Stimulated activated CD8-positive, alpha-beta memory T cell treated with anti-CD3 and anti-CD28 coated beads, Interleukin-7, amount 100 ng/mL, for 4 hours (primary cell): ENCODE measurements around the gene FYN.

ENCODE experiments used
- DNase-seq, 2 donors: peaks; one replicate each; pipeline ENCODE4 v3.0.0-alpha.2; 2020; ENCODE audit warnings: low read depth in 2 of 2

Gene FYN

GRCh38 chr6:111631903-111632460, 241.3 kb downstream of the FYN start:
- DNase-seq = no peak

- no peak for DNase-seq
Measured at GRCh38 chr6:111631018-111631417, 242.2 kb downstream of the FYN start.

- no peak for DNase-seq
Measured at GRCh38 chr6:111628142-111628850, 245.0 kb downstream of the FYN start.

- no peak for DNase-seq
Measured at GRCh38 chr6:111626441-111626840, 246.8 kb downstream of the FYN start.

- peak in 1 of 2 donors; percentile 12 for DNase-seq
Measured at GRCh38 chr6:111625461-111626391, 247.5 kb downstream of the FYN start.

GRCh38 chr6:111625099-111625416, 248.2 kb downstream of the FYN start:
- no peak for DNase-seq

- DNase-seq = no peak
Measured at GRCh38 chr6:111624401-111625098, 248.7 kb downstream of the FYN start.

- no peak for DNase-seq
Measured at GRCh38 chr6:111623046-111623718, 250.1 kb downstream of the FYN start.

- DNase-seq = no peak
Measured at GRCh38 chr6:111620169-111620568, 253.1 kb downstream of the FYN start.

GRCh38 chr6:111618407-111618806, 254.8 kb downstream of the FYN start:
- DNase-seq = no peak

- DNase-seq = no peak
Measured at GRCh38 chr6:111617149-111617548, 256.1 kb downstream of the FYN start.

GRCh38 chr6:111615916-111616612, 257.2 kb downstream of the FYN start:
- no peak for DNase-seq

- no peak for DNase-seq
Measured at GRCh38 chr6:111614833-111615582, 258.2 kb downstream of the FYN start.

GRCh38 chr6:111612379-111612778, 260.9 kb downstream of the FYN start:
- DNase-seq = no peak

GRCh38 chr6:111610548-111611172, 262.6 kb downstream of the FYN start:
- no peak for DNase-seq
